HepG2 (cell line): ENCODE data around the gene ATG7. TPM values are rescaled to one million over a fixed set of nuclear protein-coding genes. Genes with fewer than 3 reads are reported as not detected.

Experiments
- GATAD2A ChIP-seq: IDR thresholded peaks from 2 replicates; pipeline ENCODE4 v1.6.1; 2016
- GLMP ChIP-seq: sonication (generic); formaldehyde crosslinking; IDR thresholded peaks from 2 replicates; pipeline ENCODE4 v1.9.0; 2021; ENCODE audit warnings: missing genetic modification reagents, mild to moderate bottlenecking, borderline replicate concordance
- KDM5A ChIP-seq: fragments of 200-600 bp; sonication (generic); IDR thresholded peaks from 2 replicates; pipeline ENCODE4 v1.7.0; 2018; ENCODE audit warnings: antibody characterized with exemption, mild to moderate bottlenecking, low read length, borderline replicate concordance
- SMARCC2 ChIP-seq: fragments of 450-650 bp; IDR thresholded peaks from 2 replicates; pipeline ENCODE4 v1.6.1; 2017; ENCODE audit warnings: antibody characterized with exemption, mild to moderate bottlenecking
- YY1 ChIP-seq: IDR thresholded peaks from 2 replicates; pipeline ENCODE4 v1.6.1; 2011; ENCODE audit warnings: low read length, low read depth, moderate library complexity, mild to moderate bottlenecking; ENCODE audit not compliant: insufficient read depth, insufficient replicate concordance
- polyA plus RNA-seq, 8 experiments: library from polyadenylated mRNA; depleted of rRNA in 3 of 8; stranded (reverse) in 7 of 8; unstranded in 1 of 8; fragments of >200 nt; fragmentation: Illumina TruSeq in 4 of 8; extraction: Trizol in 4 of 8; gene quantifications; 2 replicates each; pipeline versions ENCODE4 v1.2.1 to v1.2.3, GENCODE V29; 2011 to 2016; ENCODE audit warnings: low read depth in 4 of 8, missing spikeins in 1 of 8, mixed read lengths in 1 of 8; ENCODE audit not compliant: insufficient read depth in 1 of 8
- total RNA-seq, 5 experiments: library from RNA; depleted of rRNA; stranded (reverse); fragments of >200 nt; fragmentation: Illumina TruSeq; extraction: Trizol; gene quantifications; 2 replicates each; pipeline ENCODE4 v1.2.3, GENCODE V29; 2016; ENCODE audit warnings: low read depth in 1 of 5
- TF ChIP-seq, protein P1 (sequence below): sonication (generic); formaldehyde crosslinking; IDR thresholded peaks from 2 replicates; pipeline ENCODE4 v1.9.0; 2021; ENCODE audit warnings: missing genetic modification reagents, borderline replicate concordance
- TF ChIP-seq, protein P2 (sequence below): sonication (generic); formaldehyde crosslinking; IDR thresholded peaks from 2 replicates; pipeline ENCODE4 v1.4.0; 2020; ENCODE audit warnings: mild to moderate bottlenecking, missing genetic modification reagents
- TF ChIP-seq, protein P3 (sequence below): sonication (generic); formaldehyde crosslinking; IDR thresholded peaks from 2 replicates; pipeline ENCODE4 v1.4.0; 2020; ENCODE audit warnings: missing genetic modification reagents
- TF ChIP-seq, protein P4 (sequence below): sonication (generic); formaldehyde crosslinking; IDR thresholded peaks from one replicate; pipeline ENCODE4 v1.5.1; 2020; ENCODE audit warnings: mild to moderate bottlenecking, missing genetic modification reagents; ENCODE audit errors: not compliant biosample characterization

ATG7 gene
- total and polyA plus RNA-seq, 2 of the 13 experiments (the other 11 are each of a cell fraction or from before 2014, with no cell fraction given): 7.8 to 22.1 TPM

DNA sequence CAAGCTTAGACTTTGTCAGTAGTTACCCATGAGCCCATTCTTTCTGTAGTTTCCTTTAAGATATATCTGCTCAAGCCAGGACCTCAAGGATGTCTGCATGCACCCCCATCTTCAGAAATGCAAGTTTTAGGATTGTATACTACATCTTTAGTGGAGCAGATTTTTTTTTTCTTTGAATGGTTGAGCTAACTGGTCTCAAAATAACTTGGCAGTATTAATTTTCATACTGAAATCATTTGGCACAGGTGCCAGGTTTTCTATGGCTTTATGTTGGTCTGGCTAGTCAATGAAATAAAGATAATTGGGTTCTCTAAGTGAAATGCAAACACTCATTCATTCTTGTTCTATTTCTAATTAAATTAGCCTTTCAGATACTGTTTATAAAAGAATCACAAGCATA, 108.9 kb downstream of the ATG7 start (continued):
- TF ChIP-seq, protein P1, sequence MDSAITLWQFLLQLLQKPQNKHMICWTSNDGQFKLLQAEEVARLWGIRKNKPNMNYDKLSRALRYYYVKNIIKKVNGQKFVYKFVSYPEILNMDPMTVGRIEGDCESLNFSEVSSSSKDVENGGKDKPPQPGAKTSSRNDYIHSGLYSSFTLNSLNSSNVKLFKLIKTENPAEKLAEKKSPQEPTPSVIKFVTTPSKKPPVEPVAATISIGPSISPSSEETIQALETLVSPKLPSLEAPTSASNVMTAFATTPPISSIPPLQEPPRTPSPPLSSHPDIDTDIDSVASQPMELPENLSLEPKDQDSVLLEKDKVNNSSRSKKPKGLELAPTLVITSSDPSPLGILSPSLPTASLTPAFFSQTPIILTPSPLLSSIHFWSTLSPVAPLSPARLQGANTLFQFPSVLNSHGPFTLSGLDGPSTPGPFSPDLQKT: no peak
- TF ChIP-seq GATAD2A (CRISPR knock-in tag): no peak
- TF ChIP-seq SMARCC2: no peak
- no peak for TF ChIP-seq KDM5A
- TF ChIP-seq, protein P2, sequence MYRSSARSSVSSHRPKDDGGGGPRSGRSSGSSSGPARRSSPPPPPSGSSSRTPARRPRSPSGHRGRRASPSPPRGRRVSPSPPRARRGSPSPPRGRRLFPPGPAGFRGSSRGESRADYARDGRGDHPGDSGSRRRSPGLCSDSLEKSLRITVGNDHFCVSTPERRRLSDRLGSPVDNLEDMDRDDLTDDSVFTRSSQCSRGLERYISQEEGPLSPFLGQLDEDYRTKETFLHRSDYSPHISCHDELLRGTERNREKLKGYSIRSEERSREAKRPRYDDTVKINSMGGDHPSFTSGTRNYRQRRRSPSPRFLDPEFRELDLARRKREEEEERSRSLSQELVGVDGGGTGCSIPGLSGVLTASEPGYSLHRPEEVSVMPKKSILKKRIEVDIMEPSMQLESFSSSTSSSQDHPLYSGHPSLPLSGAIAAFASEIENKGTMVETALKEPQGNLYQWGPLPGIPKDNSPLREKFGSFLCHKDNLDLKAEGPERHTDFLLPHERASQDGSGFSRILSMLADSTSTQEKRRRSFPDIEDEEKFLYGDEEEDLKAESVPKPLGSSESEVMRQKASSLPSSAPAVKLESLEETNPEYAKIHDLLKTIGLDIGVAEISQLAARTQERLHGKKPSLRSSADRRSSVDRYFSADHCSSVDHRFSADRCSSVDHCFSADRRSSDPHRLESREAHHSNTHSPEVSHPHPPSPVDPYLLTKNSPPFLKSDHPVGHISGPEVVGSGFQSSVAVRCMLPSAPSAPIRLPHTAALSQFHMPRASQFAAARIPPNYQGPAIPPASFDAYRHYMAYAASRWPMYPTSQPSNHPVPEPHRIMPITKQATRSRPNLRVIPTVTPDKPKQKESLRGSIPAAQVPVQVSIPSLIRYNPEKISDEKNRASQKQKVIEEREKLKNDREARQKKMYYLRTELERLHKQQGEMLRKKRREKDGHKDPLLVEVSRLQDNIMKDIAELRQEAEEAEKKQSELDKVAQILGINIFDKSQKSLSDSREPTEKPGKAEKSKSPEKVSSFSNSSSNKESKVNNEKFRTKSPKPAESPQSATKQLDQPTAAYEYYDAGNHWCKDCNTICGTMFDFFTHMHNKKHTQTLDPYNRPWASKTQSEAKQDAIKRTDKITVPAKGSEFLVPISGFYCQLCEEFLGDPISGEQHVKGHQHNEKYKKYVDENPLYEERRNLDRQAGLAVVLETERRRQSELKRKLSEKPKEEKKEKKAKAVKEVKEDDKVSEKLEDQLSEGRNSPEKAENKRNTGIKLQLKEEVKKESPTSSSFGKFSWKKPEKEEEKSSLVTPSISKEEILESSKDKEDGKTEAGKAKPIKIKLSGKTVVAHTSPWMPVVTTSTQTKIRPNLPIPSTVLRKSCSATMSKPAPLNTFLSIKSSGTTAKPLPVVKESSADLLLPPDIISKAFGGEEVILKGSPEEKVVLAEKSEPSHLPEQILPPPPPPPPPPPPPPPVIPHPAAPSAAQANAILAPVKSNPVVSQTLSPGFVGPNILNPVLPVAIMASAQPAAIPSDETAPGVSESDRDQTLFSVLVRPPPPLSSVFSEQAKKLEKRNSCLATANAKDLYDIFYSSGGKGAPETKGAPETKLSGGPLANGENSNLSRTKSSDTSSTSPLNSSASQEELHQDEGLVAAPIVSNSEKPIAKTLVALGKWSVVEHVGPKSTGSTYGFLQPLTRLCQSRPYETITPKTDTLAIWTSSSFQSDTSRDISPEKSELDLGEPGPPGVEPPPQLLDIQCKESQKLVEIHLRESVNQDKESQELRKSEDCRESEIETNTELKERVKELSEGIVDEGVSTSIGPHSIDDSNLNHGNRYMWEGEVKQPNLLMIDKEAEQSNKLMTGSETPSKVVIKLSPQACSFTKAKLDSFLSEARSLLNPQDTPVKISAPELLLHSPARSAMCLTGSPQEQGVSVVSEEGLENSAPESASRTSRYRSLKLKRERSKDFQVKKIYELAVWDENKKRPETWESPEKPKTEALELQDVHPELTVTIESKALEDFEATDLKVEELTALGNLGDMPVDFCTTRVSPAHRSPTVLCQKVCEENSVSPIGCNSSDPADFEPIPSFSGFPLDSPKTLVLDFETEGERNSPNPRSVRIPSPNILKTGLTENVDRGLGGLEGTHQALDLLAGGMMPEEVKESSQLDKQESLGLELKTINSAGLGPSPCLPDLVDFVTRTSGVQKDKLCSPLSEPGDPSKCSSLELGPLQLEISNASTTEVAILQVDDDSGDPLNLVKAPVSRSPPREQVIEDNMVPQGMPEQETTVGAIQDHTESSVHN (CRISPR knock-in tag): no peak
- TF ChIP-seq YY1: no peak
- TF ChIP-seq, protein P3, sequence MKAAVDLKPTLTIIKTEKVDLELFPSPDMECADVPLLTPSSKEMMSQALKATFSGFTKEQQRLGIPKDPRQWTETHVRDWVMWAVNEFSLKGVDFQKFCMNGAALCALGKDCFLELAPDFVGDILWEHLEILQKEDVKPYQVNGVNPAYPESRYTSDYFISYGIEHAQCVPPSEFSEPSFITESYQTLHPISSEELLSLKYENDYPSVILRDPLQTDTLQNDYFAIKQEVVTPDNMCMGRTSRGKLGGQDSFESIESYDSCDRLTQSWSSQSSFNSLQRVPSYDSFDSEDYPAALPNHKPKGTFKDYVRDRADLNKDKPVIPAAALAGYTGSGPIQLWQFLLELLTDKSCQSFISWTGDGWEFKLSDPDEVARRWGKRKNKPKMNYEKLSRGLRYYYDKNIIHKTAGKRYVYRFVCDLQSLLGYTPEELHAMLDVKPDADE (CRISPR knock-in tag): no peak
- no peak for TF ChIP-seq GLMP
- TF ChIP-seq, protein P4, sequence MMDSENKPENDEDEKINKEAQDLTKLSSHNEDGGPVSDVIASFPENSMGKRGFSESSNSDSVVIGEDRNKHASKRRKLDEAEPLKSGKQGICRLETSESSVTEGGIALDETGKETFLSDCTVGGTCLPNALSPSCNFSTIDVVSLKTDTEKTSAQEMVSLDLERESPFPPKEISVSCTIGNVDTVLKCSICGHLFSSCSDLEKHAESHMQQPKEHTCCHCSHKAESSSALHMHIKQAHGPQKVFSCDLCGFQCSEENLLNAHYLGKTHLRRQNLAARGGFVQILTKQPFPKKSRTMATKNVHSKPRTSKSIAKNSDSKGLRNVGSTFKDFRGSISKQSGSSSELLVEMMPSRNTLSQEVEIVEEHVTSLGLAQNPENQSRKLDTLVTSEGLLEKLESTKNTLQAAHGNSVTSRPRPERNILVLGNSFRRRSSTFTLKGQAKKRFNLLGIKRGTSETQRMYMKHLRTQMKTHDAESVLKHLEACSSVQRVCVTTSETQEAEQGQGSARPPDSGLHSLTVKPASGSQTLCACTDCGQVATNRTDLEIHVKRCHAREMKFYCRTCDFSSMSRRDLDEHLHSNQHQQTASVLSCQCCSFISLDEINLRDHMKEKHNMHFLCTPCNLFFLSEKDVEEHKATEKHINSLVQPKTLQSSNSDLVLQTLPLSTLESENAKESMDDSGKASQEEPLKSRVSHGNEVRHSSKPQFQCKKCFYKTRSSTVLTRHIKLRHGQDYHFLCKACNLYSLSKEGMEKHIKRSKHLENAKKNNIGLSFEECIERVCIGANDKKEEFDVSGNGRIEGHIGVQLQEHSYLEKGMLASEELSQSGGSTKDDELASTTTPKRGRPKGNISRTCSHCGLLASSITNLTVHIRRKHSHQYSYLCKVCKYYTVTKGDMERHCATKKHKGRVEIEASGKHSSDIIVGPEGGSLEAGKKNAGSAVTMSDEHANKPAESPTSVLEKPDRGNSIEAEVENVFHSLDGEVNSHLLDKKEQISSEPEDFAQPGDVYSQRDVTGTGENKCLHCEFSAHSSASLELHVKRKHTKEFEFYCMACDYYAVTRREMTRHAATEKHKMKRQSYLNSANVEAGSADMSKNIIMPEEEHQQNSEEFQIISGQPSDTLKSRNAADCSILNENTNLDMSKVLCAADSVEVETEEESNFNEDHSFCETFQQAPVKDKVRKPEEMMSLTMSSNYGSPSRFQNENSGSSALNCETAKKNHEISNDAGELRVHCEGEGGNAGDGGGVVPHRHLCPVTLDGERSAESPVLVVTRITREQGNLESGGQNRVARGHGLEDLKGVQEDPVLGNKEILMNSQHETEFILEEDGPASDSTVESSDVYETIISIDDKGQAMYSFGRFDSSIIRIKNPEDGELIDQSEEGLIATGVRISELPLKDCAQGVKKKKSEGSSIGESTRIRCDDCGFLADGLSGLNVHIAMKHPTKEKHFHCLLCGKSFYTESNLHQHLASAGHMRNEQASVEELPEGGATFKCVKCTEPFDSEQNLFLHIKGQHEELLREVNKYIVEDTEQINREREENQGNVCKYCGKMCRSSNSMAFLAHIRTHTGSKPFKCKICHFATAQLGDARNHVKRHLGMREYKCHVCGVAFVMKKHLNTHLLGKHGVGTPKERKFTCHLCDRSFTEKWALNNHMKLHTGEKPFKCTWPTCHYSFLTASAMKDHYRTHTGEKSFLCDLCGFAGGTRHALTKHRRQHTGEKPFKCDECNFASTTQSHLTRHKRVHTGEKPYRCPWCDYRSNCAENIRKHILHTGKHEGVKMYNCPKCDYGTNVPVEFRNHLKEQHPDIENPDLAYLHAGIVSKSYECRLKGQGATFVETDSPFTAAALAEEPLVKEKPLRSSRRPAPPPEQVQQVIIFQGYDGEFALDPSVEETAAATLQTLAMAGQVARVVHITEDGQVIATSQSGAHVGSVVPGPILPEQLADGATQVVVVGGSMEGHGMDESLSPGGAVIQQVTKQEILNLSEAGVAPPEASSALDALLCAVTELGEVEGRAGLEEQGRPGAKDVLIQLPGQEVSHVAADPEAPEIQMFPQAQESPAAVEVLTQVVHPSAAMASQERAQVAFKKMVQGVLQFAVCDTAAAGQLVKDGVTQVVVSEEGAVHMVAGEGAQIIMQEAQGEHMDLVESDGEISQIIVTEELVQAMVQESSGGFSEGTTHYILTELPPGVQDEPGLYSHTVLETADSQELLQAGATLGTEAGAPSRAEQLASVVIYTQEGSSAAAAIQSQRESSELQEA: no peak
